Ovary (tissue), 9 donors: Measurements from ENCODE around the gene BMPR2. TPM values are rescaled to one million over a fixed set of nuclear protein-coding genes. Genes with fewer than 3 reads are reported as not detected.

Source experiments
- DNase-seq, 5 donors: peaks; one replicate each; pipeline ENCODE4 v3.0.0-alpha.2; 2019 to 2020
- H3K27ac ChIP-seq, 2 donors: fragments of 200-600 bp; one replicate each; pipeline versions ENCODE4 v1.5.1 to v1.8.0; 2019 to 2022
- H3K27me3 ChIP-seq: fragments of 200-600 bp; one replicate; pipeline ENCODE4 v1.8.0; 2022
- H3K36me3 ChIP-seq: fragments of 200-600 bp; sonication (generic); one replicate; pipeline ENCODE4 v1.5.1; 2019
- H3K4me1 ChIP-seq: one replicate; pipeline ENCODE4 v1.8.1; 2013; ENCODE audit warnings: mild to moderate bottlenecking, moderate library complexity; ENCODE audit not compliant: insufficient read depth
- H3K4me3 ChIP-seq: fragments of 200-600 bp; sonication (generic); one replicate; pipeline ENCODE4 v1.5.1; 2017
- H3K9me3 ChIP-seq, 2 donors: fragments of 200-600 bp in 1 of 2; sonication (generic) in 1 of 2; one replicate each; pipeline versions ENCODE4 v1.5.1 to v1.8.1; 2013 to 2019; ENCODE audit warnings: mild to moderate bottlenecking in 1 of 2, moderate library complexity in 1 of 2
- CTCF ChIP-seq, 3 donors: fragments of 450-650 bp in 2 of 3; fragments of 200-600 bp in 1 of 3; IDR thresholded peaks; one replicate each; pipeline versions ENCODE4 v1.5.1 to v1.8.0; 2016 to 2022; ENCODE audit warnings: antibody characterized with exemption in 3 of 3, mild to moderate bottlenecking in 1 of 3
- EP300 ChIP-seq: sonication (generic); formaldehyde crosslinking; IDR thresholded peaks from one replicate; pipeline ENCODE4 v1.6.1; 2017; ENCODE audit warnings: antibody characterized with exemption
- POLR2A ChIP-seq: fragments of 450-650 bp; IDR thresholded peaks from one replicate; pipeline ENCODE4 v1.6.1; 2017; ENCODE audit warnings: antibody characterized with exemption, mild to moderate bottlenecking, moderate library complexity
- WGBS, 3 donors: extraction: QIAGEN DNeasy Blood & Tissue Kit in 1 of 3; methylation state at CpG; one replicate each; pipeline versions ENCODE4 v1.1.5 to v1.1.7; 2013 to 2017; 5-methylcytosine and 5-hydroxymethylcytosine counted together
- intact Hi-C, 4 donors: fragments of 100-400 bp; cut with DNase I; formaldehyde crosslinking; loops; one replicate each; pipeline versions ENCODE4 v1.11.0 to v1.15.1; 2022 to 2023
- polyA plus RNA-seq, 2 donors: library from polyadenylated mRNA; stranded (reverse); fragments of 200-250 nt in 1 of 2; fragments of 350-450 nt in 1 of 2; fragmentation: Illumina TruSeq in 1 of 2; extraction: RNeasy Lipid Tissue Mini Kit (QIAGEN cat#74804) in 1 of 2; gene quantifications; one replicate each; pipeline ENCODE4 v1.2.3, GENCODE V29; 2013 to 2014
- total RNA-seq, 7 donors: library from RNA; depleted of rRNA in 2 of 7; stranded (reverse); fragments of >200 nt in 2 of 7; fragmentation: NEBNext Ultra II Directional in 3 of 7; extraction: Animal tissue kit (Norgen Biotek cat#: 25700) in 3 of 7; gene quantifications; one replicate each; pipeline versions ENCODE4 v1.1.0 to v1.2.4, GENCODE V29; 2016 to 2023
- donor health status: DM: no; HTN: no; CAD: no; lungs with moderate emphysema.
- donor health status: DM: no; HTN: no; CAD: no.
- donor health status: Bipolar disorder and iron deficiency.
- donor health status: DM: yes; HTN: yes; CAD: no.
- donor health status: DM: no; HTN: no; CAD: no.
- donor health status: DM: yes; HTN: yes; CAD: no.

BMPR2 gene
- total and polyA plus RNA-seq, 9 donors: 14.5 to 55.5 (median 45.1) TPM

DNA sequence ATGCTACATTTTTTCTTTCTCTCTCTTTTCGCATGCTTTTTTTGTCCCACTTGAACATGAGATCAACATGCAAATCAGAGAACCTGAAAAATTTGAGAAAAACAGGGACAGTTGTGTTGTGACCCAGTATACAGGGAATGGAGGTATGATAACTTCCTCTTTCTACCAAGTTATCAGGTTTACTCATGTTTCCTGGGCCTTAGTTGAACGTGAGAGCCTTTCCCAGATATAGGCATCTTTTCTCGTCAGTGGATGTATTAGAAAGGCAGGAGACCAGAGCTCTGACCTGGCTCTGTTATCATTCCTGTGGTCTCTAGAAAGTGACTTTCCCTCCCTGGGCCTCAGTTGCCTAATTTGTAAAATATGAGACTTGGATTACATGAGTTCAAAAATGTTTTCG is 228.6 kb downstream of the BMPR2 start:
- TF ChIP-seq EP300 (no peak), POLR2A (no peak), CTCF (IDR thresholded peaks at IDR 0.05) (no peak)
- H3K4me1 ChIP-seq: peaks cover 1% of the 10 kb centered on the region
- no peak overlapping the region for H3K4me3 ChIP-seq
- intact Hi-C loops: no loop called here
- DNase-seq: no peak
- no peaks in the 10 kb centered on the region for H3K9me3 ChIP-seq
- no peaks in the 10 kb centered on the region for H3K36me3 ChIP-seq
- no peaks in the 10 kb centered on the region for H3K27me3 ChIP-seq
- H3K27ac ChIP-seq: no peak overlapping the region
- 81 to 87% (median 84%) methylated on average over 4 of the region's 4 CpGs for WGBS, 3 donors

DNA sequence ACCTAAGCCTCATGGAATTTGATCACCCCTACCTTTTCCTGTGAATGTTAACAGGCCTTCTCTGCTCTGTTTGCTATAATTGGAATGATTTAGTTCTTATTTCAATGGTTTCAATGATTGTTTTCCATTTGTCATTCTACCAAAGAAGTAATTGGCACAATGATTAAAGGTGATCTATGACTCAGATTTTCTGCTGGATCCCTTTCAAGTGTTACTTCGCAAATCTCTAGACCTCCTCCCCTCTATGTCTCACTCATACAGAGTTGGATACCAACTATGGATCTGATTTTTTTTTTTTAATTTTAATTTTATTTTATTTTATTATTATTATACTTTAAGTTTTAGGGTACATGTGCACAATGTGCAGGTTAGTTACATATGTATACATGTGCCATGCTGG is 229.0 kb downstream of the BMPR2 start:
- Histone ChIP-seq H3K4me3 (no peak overlapping the region), H3K4me1 (peaks cover under 1% of the 10 kb centered on the region), H3K27me3 (no peaks in the 10 kb centered on the region), H3K9me3 (no peaks in the 10 kb centered on the region), H3K36me3 (no peaks in the 10 kb centered on the region), H3K27ac (no peak overlapping the region)
- intact Hi-C loops: no loop called here
- 92 to 95% (median 93%) methylated on average over 1 of the region's 1 CpG for WGBS, 3 donors
- TF ChIP-seq CTCF (IDR thresholded peaks at IDR 0.05) (no peak), POLR2A (no peak), EP300 (no peak)
- no peak for DNase-seq

GRCh38 chr2:202608142-202608852 is 232.2 kb downstream of the BMPR2 start:
- Histone ChIP-seq H3K9me3 (no peaks in the 10 kb centered on the region), H3K4me1 (peaks cover 2% of the 10 kb centered on the region), H3K36me3 (no peaks in the 10 kb centered on the region), H3K27ac (no peak overlapping the region), H3K4me3 (no peak overlapping the region), H3K27me3 (no peaks in the 10 kb centered on the region)
- intact Hi-C loops: no loop called here
- DNase-seq: no peak
- WGBS, 3 donors: 90 to 98% (median 95%) methylated on average over 2 of the region's 2 CpGs
- no peak for TF ChIP-seq CTCF (IDR thresholded peaks at IDR 0.05)
- TF ChIP-seq EP300: no peak

DNA sequence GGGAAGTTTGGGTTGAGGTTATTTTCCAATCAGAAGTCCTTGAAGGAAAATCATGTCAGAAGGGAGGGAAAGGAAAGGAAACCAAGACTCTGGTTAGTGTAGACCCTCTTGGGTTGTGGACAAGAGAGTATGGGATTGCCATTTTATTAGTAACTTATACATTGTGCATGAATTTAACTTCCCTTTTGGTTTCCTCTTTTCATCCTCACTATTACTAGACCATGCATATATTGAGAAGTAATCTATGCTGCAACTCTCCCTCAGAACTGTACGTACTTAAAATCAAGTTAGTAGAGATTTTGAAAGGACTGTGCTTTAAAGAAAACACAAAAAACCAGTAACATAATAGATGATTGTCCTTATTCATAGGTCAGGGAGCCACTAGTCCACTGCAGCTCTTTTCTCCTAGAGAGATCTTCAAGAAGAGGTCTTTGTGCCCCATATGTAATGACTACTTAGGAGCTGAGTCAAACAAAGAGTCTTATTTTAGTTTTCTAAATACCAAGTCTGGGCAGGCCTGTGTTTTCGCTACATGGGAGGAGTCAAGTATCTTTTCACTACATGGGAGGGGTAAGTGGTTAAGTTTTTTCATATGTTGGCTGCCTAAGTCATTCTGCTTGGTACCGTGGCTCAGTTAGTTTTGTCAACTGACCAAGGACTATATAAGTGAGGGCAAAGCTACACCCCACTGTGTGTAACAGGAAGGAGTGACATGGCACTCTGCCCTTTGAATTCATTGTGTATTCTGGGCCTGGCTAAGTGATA is 233.4 kb downstream of the BMPR2 start:
- Histone ChIP-seq H3K27me3 (no peaks in the 10 kb centered on the region), H3K4me3 (no peak overlapping the region), H3K9me3 (no peaks in the 10 kb centered on the region), H3K36me3 (no peaks in the 10 kb centered on the region), H3K27ac (no peak overlapping the region), H3K4me1 (peaks cover 2% of the 10 kb centered on the region)
- WGBS, 3 donors: 59 to 65% (median 64%) methylated on average over 3 of the region's 3 CpGs
- intact Hi-C loops: no loop called here
- no peak for TF ChIP-seq CTCF (IDR thresholded peaks at IDR 0.05)
- no peak for TF ChIP-seq EP300
- no peak for TF ChIP-seq POLR2A
- DNase-seq: no peak
